ENCODE measurements around the gene WWP2. TPM values are rescaled to one million over a fixed set of nuclear protein-coding genes. Genes with fewer than 3 reads are reported as not detected.
"Not testable (repeated sequence)": the region's sequence is repeated elsewhere in the genome, so short reads cannot be mapped to it uniquely, and the experiment has no call there.

Gene WWP2
- total RNA-seq, 1 donor from 2014 or later = 25.7 TPM

DNA sequence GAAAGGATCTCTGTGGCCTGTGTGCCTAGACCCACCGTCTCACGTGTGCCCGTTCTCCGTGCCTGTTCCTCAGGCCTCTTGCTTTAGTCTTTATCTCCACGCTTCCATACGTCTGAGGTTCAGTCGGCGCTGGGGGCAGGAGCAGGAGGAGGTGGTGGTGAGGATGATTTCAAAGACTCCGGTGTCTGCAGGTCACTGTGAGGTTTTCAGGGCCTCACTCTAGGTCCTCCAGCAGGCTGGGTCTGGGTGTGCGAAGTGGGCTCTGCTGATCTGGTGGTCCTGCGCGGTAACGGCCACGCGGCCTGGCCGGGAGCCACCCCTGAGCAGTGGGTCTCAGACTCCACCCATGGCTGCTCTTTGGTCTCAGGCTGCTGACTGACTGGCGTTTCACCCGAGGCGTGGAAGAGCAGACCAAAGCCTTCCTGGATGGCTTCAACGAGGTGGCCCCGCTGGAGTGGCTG, 174.6 kb downstream of the WWP2 start:
- DNase-seq (ENCODE audit: low spot score in 2 of 2) (no peak), FAIRE-seq (no peak)

DNA sequence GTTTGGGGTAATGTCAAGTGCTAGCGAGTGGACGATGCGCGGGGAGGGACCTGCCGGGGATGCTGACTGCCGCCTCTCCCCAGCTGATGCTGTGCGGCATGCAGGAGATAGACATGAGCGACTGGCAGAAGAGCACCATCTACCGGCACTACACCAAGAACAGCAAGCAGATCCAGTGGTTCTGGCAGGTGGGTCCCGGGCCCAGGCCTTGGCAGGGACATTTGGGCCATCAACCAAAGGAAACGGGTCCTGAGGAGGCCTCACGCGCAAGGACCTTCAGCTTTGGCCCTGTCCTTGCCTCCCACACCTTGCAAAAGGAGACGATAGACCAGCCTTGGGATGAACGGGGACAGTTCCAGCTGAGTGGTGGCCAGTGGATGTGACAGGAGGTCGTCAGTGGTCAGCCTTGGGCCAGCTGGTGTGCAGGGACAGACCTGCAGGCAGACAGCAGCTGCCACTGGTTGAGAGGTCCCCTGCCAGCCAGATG, 175.4 kb downstream of the WWP2 start:
- DNase-seq (ENCODE audit: low spot score in 2 of 2) = peak; percentile 63 to 75
- no peak for FAIRE-seq

DNA sequence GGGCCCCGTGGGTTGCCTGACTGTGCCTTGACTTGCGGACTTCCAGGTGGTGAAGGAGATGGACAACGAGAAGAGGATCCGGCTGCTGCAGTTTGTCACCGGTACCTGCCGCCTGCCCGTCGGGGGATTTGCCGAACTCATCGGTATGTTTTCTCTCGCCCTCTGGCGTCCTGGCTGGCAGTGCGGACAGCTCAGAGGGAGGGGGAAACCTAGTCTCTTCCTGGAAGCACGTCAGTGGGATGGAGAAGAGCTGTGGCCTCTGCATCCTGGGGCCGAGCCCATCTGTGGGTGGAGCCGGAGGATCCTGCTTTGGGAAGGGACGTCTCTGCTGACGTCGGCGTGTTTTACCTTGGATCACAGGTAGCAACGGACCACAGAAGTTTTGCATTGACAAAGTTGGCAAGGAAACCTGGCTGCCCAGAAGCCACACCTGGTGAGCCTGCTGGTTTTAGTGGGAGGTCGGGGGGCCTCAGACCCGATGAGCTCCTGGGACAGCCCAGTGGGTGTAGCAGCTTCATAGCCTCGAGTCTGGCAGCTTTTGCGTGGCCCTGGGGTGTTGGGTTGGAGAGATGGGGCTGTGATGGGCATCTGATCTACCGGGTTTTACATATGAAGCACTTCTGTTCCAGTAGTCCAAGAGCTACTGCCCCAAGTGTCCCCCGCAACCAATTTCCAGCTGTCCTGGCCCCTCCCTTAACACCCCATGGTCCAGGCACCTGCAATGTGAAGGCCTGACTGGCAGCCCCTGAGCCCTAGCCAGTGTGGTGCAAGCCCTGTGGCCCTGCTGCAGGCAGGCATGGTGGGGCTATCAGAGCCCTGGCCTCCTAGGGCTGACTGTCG, 177.1 kb downstream of the WWP2 start:
- no peak for DNase-seq (ENCODE audit: low spot score in 2 of 2)
- no peak for FAIRE-seq

DNA sequence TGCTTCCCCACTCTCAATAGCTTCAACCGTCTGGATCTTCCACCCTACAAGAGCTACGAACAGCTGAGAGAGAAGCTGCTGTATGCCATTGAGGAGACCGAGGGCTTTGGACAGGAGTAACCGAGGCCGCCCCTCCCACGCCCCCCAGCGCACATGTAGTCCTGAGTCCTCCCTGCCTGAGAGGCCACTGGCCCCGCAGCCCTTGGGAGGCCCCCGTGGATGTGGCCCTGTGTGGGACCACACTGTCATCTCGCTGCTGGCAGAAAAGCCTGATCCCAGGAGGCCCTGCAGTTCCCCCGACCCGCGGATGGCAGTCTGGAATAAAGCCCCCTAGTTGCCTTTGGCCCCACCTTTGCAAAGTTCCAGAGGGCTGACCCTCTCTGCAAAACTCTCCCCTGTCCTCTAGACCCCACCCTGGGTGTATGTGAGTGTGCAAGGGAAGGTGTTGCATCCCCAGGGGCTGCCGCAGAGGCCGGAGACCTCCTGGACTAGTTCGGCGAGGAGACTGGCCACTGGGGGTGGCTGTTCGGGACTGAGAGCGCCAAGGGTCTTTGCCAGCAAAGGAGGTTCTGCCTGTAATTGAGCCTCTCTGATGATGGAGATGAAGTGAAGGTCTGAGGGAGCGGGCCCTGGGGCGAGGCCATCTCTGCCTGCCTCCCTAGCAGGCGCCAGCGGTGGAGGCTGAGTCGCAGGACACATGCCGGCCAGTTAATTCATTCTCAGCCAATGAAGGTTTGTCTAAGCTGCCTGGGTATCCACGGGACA, 177.9 kb downstream of the WWP2 start:
- DNase-seq (ENCODE audit: low spot score in 2 of 2) = no peak
- FAIRE-seq = no peak

DNA sequence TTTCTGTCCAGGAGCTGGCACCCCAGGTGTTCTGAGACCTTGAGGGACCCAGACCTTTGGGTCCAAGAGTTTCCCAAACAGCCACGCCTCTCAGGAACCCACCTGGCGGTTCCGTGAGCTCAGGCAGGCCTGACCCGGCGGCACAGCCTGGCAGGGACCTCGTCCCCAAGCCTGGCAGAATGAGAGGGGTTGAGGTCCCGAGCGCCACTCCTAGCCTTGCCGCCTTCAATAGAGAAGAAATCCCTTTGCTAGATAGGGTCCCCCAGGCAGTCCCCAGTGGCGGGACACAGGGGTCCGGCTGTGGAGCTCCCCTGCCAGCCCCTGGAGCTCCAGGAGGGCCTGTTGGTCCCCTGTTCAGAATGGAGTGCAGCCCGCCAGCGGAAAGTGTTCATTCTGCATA, 178.5 kb downstream of the WWP2 start:
- DNase-seq (ENCODE audit: low spot score in 2 of 2) (no peak), FAIRE-seq (no peak)

DNA sequence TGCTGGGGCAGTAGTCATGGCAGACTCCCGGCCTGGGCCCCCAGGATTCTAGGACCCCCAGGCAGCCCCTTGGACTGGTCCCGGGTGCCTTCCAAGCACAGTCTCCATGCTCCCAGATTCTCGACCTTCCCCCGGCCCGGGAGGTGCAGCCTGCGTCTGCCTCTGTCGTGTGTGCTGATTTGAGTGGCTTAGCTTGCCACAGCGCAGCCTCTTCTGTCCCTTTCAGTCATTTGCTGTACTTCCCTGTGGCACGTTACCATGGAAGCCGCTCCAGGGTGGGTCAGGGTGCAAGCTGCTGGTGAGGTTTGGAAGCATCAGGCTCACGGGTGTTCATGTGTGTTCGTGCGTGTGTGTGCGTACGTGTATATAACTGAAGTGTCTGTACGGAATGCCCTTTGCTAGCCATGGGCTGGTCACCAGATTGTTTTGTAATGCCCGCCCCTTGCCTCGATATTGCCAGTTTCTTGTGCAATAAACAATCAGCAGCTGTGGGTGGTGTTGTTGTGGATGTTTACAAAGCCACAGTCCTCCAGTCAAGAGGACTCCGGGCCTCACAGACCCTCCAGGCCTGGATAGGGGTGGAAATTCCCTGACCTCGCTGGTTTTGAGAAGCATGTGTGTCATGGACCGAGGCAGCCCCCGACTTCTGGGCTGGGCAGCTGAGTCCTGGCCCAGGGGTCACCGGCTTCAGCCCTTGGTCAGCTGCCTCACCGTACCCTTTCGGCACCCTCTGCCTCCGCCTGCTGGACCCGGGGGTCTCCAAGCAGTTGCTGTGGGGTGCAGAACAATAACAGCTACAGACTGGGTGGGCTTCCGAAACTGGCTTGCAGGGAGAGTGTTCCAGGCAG, 179.3 kb downstream of the WWP2 start:
- DNase-seq (ENCODE audit: low spot score in 2 of 2) (no peak), FAIRE-seq (no peak)

DNA sequence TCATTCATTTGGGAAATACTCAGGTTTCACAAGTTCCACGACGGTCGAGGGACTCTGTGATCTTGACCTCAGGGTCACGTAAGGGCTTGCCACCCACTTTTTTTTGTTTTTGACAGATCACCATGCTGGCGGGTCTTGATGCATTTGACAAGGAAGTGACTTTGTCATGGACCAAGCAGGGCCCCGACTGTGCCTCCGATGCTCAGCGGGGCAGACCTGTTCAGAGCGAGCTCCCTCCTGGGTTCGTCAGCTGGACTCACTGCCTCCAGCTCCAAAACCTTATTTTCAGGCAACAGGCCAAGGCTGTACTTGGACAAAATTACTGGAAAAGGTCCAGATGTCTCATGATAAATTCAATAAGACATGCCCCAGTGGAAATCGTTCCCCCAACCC, 180.0 kb downstream of the WWP2 start:
- DNase-seq (ENCODE audit: low spot score in 2 of 2) (no peak), FAIRE-seq (no peak)

DNA sequence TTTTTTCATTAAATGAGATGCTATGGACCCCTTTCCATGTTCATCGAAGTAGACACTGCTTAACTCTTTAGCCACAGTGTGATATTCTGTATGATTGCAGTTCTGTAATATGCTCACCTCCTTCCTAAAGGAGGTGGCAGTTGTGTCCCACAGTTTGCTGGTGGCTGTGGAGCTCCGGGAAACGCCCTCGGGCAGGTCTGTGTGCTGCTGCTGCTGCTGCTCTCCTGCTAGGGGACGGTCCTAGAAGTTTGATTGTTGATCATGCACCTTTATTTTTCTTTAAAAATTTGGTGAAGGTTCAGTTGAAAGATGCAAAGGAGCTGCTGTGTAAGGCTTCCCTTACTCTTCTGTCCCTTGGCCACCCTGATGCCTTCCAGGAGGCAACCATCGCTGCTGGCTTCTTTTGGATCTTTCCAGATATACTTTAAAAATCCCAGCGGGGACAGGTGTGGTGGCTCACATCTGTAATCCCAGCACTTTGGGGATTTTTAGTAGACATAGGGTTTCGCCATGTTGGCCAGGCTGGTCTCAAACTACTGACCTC, 180.6 kb downstream of the WWP2 start:
- no peak for FAIRE-seq

DNA sequence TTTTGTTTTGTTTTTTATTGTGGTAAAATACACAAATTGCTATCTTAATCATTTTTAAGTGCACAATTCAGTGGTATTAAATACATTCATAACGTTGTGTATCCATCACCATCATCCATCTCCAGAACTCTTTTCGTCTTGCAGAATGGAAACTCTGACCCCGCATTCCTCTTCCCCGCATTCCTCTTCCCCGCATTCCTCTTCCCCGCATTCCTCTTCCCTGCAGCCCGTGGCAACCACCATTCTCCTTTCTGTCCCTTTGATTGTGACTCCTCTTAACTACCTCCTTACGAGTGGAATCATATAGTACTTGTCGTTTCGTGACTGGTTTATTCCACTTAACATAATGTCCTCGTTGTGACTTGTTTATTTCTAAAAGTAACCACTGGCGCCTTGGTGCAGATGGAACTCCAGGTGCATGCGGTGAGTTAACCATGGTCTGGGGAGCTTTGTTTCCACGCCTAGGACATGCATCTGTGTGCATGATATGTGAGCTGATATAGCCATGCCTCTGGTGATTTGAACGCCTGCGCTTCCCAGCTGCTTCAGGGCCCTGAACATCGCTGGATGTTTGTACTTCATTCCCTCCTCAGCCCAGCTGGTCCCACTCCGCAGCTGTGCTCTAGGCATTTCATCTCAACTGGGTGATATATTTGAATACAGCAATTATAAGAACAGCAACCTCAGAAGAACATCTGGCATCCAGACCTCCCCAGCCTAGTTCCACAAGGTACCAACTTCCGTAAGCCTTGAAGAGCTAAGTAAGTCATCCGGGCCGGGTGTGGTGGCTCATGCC, 181.3 kb downstream of the WWP2 start:
- not testable (repeated sequence) for DNase-seq (ENCODE audit: low spot score in 2 of 2); FAIRE-seq

More for the DNA sequence above, 180.6 kb downstream of the WWP2 start:
- DNase-seq (ENCODE audit: low spot score in 2 of 2) = no peak

DNA sequence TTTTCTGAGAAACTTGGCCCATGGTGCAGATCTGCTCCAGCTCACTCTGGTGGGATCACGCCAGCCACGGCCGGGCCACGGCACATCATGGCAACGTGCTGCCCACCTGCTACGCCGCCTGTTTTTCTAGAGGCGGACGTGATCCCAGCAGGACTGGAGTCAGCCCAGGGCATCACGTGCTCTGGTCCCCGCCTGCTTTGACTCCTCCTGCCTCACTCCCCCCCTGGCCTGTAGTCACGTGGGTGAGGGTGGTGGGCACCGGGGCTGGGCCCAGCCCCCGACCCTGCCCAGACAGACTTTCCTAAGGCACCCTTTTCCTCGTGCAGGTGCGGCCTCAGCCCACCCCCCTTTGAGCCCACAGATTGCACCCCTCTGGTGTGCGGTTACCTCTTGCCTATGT, 188.3 kb downstream of the WWP2 start:
- not testable (repeated sequence) for FAIRE-seq; DNase-seq (ENCODE audit: low spot score in 2 of 2)

DNA sequence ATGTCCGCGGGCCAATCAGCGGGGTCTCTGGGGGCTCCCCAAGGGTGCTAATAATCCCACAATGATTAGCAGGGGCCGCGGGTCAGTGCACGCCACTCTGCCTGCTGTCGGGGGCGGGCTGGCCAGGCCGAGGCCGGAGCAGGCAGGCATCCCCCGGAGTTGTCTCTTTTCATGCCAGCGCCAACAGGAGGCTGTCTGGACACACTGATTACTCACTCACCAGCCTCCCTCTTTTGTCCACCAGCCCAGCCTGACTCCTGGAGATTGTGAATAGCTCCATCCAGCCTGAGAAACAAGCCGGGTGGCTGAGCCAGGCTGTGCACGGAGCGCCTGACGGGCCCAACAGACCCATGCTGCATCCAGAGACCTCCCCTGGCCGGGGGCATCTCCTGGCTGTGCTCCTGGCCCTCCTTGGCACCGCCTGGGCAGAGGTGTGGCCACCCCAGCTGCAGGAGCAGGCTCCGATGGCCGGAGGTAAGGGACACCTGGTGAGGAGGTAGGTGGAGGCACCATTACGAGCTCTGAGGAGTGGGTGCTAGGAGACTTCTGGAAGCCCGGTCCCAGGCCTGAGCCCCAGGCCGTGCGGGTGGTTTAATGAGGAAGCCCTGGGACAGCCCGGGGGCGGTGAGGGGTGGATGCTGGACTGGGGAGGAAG, 189.0 kb downstream of the WWP2 start, which contains the start of gene CLEC18A:
TSS of gene CLEC18A (plus strand) at position 318 of the 655 bp plus-strand sequence. CDS start at position 351, 33 bp downstream.
- DNase-seq (ENCODE audit: low spot score in 2 of 2); FAIRE-seq: not testable (repeated sequence)

DNA sequence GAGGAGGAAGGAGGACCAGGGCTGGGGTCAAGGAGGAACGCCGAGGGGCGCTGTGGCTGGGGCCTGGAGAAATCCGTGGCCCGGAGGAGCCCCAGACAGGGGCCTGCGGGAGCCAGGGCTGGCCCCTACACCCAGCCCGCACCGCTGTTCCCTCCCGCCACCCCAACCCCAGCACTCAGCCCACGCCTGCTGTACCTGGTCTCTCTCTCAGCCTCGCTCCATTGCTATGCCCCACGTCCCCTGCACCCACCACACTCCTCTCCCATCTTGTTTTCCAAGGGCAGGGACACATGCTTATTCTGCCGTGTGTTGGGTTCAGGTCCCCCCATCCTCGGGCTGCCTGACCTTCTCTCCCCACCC, 189.5 kb downstream of the WWP2 start:
- DNase-seq (ENCODE audit: low spot score in 2 of 2); FAIRE-seq: not testable (repeated sequence)

DNA sequence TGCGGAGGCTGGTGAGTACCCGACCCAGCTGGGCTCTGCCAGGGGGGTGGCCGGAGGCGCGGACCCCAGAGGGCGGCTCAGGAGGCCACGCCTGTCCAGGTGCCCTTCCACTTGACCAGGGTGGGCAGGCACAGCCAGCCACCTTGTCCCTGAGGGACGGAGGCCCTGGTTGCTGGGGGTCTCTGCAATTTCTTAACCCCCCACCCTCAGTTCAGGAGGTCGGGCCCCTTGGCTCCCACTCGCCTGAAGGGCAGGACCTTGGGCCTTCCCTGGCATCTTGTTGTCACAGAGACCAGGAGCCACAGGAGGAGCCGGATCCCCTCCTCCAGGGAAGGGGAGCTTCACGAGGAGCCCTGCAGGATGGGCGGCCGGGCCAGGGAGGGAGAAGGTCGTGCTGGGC, 190.0 kb downstream of the WWP2 start:
- not testable (repeated sequence) for DNase-seq (ENCODE audit: low spot score in 2 of 2); FAIRE-seq

DNA sequence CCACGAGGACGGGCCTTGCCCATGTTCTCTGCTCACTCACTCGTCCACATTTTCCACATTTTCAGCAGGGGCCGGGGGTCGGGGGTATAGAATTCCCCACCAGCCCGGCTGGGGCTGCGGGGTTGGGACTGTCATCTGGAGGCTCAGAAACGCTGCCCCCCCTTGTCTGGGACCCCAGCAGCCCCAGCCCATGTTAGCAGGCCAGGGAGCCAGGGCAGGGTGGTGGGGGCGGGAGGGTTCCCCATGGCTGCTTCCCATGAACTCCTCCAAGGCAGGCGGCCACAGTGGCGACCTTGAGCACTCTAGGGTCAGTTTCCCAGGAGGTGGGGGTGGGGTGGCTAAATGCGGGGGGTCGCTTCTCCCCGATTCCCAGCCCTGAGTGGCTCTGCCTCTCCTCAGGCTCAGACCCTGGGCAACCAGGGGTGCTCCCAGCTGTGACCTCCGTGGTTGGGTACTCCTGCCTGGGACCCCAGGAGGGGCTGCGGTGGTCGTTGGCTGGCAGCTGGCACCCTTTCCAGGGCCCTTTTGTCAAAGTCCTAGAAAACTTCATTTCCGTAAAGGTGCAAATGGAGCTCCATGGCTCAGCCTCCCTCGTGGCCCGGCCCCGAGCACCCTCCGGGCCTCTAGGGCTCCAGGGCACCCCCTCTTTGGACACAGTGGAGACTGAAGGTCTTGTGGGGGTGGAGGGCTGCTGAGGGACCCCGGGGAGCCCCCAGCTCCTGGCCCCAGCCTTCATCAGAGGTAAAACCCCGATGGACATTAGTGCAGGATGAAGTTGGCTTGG, 190.6 kb downstream of the WWP2 start:
- DNase-seq (ENCODE audit: low spot score in 2 of 2); FAIRE-seq: not testable (repeated sequence)

DNA sequence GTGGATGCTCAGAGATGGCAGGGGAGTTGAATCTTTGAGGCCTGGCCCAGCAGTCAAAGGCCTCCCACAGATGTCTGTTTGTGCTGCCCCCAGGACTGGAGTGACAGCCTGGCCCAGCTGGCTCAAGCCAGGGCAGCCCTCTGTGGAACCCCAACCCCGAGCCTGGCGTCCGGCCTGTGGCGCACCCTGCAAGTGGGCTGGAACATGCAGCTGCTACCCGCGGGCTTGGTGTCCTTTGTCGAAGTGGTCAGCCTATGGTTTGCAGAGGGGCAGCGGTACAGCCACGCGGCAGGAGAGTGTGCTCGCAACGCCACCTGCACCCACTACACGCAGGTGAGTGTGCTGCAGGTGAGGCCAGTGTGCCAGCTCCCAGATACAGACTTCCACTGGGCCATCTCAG, 192.1 kb downstream of the WWP2 start:
- FAIRE-seq; DNase-seq (ENCODE audit: low spot score in 2 of 2): not testable (repeated sequence)

DNA sequence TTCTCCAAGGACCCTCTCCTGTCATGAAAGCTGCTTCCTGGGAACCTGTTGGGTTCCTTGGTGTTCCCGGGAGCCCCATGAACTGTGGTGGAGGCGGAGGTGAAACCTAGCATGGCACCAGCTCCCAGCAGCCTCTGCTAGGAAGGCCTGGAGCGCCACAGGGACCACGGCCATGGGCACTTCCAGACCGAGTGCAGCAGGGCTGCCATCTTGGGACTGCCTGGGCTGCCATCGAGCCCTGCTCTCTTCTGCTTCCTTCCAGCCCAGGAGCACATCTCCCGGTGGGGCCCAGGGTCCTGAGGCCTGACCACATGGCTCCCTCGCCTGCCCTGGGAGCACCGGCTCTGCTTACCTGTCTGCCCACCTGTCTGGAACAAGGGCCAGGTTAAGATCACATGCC, 201.2 kb downstream of the WWP2 start:
- DNase-seq (ENCODE audit: low spot score in 2 of 2); FAIRE-seq: not testable (repeated sequence)

DNA sequence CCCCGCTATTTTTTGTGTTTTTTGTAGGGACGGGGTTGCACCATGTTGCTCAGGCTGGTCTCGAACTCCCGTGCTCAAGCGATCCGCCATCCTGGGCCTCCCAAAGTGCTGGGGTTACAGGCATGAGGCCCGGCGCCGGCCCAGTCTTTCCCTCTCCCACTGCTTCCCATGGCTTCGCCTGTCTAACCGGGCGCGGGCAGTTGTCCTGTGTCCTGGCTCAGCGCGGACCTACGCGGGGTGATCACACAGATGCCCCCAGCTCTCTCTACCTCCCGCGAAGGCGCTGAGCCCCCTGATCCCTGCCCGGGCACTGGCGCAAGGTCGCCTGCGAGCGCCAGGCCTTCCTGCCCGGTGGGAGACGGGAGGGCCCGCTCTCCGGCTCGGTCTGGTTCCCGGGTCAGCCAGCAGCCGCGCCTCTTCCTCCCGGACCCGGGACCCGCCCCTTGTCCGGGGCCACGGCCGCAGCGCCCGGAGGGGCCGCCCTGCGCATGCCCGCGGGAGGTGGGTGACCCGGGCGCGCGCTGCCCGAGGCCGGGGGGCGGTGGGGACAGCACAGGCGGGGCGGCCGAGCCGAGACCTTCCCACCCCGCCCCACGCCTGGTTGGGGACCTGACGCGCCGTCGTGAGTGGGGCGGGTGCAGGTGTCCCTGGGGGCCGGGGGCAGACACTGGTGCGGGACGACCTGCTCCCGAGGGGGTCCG, 203.0 kb downstream of the WWP2 start:
- FAIRE-seq = not testable (repeated sequence)
- peak; percentile 48 to 55 for DNase-seq (ENCODE audit: low spot score in 2 of 2)
